Activated naive CD8-positive, alpha-beta T cell treated with anti-CD3 and anti-CD28 coated beads, Interleukin-2, amount 10 ng/mL, durations not matched to agents 7 days and 5 days (primary cell): ENCODE results near the gene SNPH. TPM values are rescaled to one million over a fixed set of nuclear protein-coding genes. Genes with fewer than 3 reads are reported as not detected.
A peak's percentile ranks its signal among the peaks of the same experiment; 100 is the strongest.

Source experiments
- ATAC-seq: fragments of 150-1000 bp; cut with Tn5 transposase; one replicate; pipeline ENCODE4 v1.10.0; 2021; ENCODE audit warnings: low read depth, moderate library complexity
- POLR2A ChIA-PET: fragments of 350-600 bp; sonication (Branson Sonifier 250); formaldehyde crosslinking; loops from one replicate; lab custom pipeline; 2021; ENCODE audit warnings: antibody characterized with exemption; lab: Charles Lee
- DNase-seq: peaks from one replicate; pipeline ENCODE4 v3.0.0; 2021
- H3K27ac Mint-ChIP-seq: one replicate; pipeline ENCODE4 v1.8.0; 2022; ENCODE audit warnings: mild to moderate bottlenecking, mixed read lengths
- H3K27me3 Mint-ChIP-seq: one replicate; pipeline ENCODE4 v1.8.0; 2022; ENCODE audit warnings: mild to moderate bottlenecking, moderate library complexity, mixed read lengths
- H3K36me3 Mint-ChIP-seq: one replicate; pipeline ENCODE4 v1.8.0; 2021; ENCODE audit warnings: mild to moderate bottlenecking, mixed read lengths
- H3K4me1 Mint-ChIP-seq: one replicate; pipeline ENCODE4 v1.8.0; 2021; ENCODE audit warnings: mixed read lengths
- H3K4me3 Mint-ChIP-seq: one replicate; pipeline ENCODE4 v1.8.0; 2022; ENCODE audit warnings: mild to moderate bottlenecking, moderate library complexity, mixed read lengths
- H3K9me3 Mint-ChIP-seq: one replicate; pipeline ENCODE4 v1.8.0; 2021; ENCODE audit warnings: mixed read lengths
- total RNA-seq, 2 experiments: library from RNA; stranded (reverse); gene quantifications; one replicate each; pipeline ENCODE4 v1.2.3, GENCODE V29; 2021

Gene SNPH
- total RNA-seq, 2 experiments from 2014 or later = 8.8 to 9.7 TPM

DNA sequence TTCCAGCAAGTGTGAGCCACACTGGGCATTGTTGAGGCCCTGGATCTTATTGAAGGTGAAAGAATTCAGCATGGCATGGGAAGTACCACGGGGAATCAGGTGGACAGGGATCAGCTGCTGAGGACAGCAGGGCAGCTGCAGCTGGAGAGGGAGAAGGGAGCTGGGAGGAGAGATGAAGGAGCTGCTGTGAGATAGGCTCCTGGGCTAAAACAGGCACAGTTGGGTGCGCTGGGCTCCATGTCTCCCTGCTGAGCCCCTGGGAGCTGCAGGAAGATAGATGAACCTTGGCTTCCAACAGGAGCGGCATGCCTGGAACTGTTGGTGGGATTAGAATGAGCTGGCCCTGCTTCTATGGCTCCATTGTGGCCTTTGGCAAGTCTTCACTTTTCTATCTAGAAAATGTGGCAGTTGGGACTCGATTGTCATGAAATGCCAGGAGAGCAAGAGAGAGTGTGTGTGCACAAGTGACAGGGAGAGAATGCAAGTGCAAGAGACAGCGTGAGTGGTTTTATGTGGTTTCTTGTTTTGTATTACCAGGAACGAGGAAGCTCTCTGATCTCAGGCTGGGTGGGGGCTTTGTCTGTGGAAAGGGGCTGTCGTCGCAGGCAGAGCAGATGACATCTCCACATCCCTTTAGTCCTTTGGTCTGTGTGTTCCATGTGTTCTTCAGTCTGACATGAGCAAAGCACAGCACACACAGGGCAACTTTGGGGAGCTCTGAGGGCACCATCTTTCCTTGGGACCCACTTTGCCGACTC lies 20.4 kb downstream of the SNPH start:
- peaks cover 25% of the 10 kb centered on the region for H3K4me1 Mint-ChIP-seq
- H3K36me3 Mint-ChIP-seq = peaks cover 18% of the 10 kb centered on the region
- H3K4me3 Mint-ChIP-seq = peak overlapping the region; percentile 74
- H3K27me3 Mint-ChIP-seq = no peaks in the 10 kb centered on the region
- POLR2A ChIA-PET = interaction anchor here (0.9 to 2.6 kb wide), 5 partner anchors 11 to 39 kb away, joined by 3 to 12 read pairs (median 5); partner anchors contain the start of gene SNPH
- H3K27ac Mint-ChIP-seq = peak overlapping the region; percentile 85
- DNase-seq (no peak), ATAC-seq (peak; percentile 46)
- H3K9me3 Mint-ChIP-seq = no peaks in the 10 kb centered on the region

DNA sequence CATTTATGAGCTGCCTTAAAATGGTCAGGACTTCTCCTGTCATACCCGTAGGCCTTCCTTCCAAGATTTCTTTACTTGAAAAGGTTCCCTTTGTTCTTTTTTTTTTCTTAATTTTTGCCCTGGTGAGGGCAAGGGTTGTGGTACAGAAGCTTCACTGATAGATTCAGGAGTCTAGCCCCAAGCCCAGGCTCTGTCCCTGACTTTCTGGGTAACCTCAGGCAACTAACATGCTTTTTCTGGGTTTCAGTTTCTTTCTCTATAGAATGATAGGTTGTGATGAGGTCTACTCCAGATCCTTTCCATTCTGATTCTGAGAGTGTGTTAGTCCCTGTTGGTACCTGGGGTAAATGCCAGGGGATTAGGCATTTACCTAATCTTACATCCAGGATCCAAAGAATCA lies 21.2 kb downstream of the SNPH start:
- Mint-ChIP-seq H3K36me3 (peaks cover 18% of the 10 kb centered on the region), H3K9me3 (no peaks in the 10 kb centered on the region), H3K27me3 (no peaks in the 10 kb centered on the region), H3K4me1 (peaks cover 26% of the 10 kb centered on the region), H3K27ac (peak overlapping the region; percentile 85), H3K4me3 (peak overlapping the region; percentile 74)
- ATAC-seq = peak; percentile 86
- POLR2A ChIA-PET = interaction anchor here (0.9 to 2.6 kb wide), 5 partner anchors 10 to 38 kb away, joined by 3 to 12 read pairs (median 5); partner anchors contain the start of gene SNPH
- no peak for DNase-seq

DNA sequence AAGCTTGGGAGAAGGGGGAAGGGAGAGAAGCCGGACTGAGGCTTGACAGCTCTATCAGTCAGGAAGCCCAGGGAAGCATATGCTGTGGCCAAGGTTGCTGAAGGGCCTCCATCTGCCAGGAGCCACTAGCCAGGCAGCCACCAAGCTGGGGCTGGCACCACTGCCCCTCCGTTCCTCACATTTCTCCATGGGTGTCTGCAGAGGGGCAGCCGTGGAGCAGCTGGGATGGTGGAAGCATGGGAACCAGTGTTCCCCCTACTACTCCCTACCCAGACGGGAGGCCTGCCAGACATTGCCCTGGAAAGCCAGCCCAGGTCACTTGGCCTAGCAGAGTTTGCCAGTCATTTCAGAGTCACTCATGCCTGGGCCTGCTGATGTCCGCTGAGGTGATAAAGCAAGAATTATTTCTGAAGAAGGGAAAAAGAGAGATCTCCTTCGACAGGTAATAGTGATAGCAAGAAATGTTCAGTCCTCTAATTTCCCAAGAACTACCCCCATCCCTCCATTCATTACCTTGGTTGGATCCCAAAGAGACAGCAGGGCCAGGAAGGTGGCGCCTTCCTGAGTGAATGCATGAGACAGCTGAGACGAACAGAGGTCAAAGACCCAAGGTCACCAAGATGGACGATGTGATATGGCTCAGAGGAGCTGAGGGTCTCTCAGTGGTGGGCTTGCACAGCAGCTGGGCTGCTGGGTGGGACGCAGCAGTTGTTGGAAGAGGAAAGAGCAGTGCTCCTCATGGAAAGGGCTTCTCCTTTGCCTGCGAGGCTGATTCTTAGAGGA lies 21.9 kb downstream of the SNPH start:
- H3K27ac Mint-ChIP-seq = peak overlapping the region; percentile 85
- DNase-seq (no peak), ATAC-seq (no peak)
- H3K36me3 Mint-ChIP-seq = peaks cover 18% of the 10 kb centered on the region
- peaks cover 25% of the 10 kb centered on the region for H3K4me1 Mint-ChIP-seq
- no peak overlapping the region for H3K4me3 Mint-ChIP-seq
- no peaks in the 10 kb centered on the region for H3K9me3 Mint-ChIP-seq
- POLR2A ChIA-PET = interaction anchor here (1.5 to 2.6 kb wide), 2 partner anchors 13 kb away, joined by 4 to 12 read pairs; no protein-coding TSS in a partner anchor
- no peaks in the 10 kb centered on the region for H3K27me3 Mint-ChIP-seq

DNA sequence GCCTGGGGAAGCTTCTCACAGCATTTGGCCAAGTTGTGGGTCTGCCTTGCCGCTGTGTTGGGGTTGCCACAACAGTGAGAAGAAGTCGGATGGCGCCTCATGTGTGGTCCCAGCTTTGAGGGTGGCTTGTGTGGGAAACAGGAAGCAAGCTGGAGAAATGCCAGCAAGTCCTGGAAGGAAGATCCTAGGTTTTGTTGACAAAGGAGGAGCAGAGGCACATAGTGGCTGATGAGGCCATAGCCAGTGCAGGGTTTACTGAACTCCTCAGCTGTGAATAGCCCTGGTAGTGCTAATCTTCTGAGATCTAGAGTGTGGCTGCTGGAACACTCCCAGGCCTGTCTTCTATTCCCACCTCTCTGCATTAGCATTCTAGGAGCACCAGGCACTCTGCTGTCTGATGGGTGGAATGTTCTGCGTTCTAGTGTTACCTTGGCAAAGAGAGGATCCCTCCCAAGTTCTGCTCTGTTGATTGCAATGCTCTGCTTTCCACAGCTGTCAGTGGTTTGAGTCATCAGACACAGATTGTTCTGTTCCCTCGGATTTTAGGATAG lies 25.2 kb downstream of the SNPH start:
- ATAC-seq (no peak), DNase-seq (no peak)
- H3K4me1 Mint-ChIP-seq = peaks cover 25% of the 10 kb centered on the region
- POLR2A ChIA-PET = no interaction called here
- peaks cover 15% of the 10 kb centered on the region for H3K36me3 Mint-ChIP-seq
- no peak overlapping the region for H3K4me3 Mint-ChIP-seq
- H3K27ac Mint-ChIP-seq = peak overlapping the region; percentile 15
- H3K27me3 Mint-ChIP-seq = no peaks in the 10 kb centered on the region
- H3K9me3 Mint-ChIP-seq = no peaks in the 10 kb centered on the region

DNA sequence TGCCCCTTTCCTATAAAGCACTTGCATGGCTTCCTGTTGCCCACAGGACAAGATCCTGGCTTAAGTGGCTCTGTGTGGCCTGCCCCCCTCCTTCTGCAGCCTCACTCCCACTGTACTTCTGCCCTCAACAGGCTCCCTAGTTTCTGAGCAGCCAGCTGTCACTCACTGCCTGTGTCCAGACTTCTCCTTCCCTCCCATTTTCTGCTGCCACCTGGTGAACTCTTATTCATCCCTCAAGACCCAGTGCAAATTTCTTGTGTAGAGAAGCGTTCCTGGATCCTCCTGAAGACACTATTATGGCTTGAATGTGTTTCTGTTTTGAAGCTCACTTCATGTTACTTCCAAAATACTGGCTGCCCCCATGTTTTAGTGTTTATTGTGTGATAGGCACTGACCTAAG lies 26.5 kb downstream of the SNPH start:
- Mint-ChIP-seq H3K9me3 (no peaks in the 10 kb centered on the region), H3K27ac (no peak overlapping the region), H3K4me1 (peaks cover 11% of the 10 kb centered on the region), H3K36me3 (peaks cover 9% of the 10 kb centered on the region), H3K4me3 (no peak overlapping the region), H3K27me3 (no peaks in the 10 kb centered on the region)
- POLR2A ChIA-PET = no interaction called here
- no peak for ATAC-seq
- no peak for DNase-seq

DNA sequence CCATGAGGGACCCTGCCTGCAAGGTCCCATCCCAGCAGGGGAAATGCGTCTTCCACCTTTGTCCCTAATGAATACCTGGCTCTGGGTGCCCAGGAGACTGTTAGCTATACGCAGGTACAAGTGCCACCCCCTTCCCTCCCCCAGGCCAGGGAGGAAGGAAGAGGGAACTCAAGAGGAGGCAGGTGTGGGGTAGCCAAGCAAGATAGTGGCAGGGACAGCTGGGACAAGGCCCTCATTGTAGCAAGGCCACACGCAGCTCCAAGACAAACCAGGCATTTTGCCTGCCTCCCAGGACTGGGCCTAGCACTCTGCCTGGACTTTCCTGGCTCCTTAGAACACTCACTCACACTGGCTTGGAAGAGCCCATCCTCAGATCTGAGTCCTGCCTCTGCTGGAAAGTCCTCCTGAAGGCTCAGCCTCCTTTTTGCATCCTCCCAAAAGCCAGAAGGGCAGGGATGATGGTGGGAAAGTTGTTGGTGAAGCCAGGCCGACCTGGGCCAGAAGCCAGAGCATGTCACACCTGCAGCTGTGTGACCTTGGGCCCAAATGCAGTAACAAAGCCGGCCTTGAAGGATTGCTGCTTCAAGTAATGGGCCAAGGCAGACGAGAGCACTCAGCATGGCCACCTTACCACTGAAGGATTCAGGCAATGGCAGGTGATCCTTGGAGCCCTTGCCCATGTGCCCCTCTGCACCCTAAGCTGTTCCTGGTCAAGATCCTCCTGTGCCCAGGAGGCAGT lies 27.7 kb downstream of the SNPH start:
- Mint-ChIP-seq H3K4me3 (no peak overlapping the region), H3K36me3 (peaks cover 10% of the 10 kb centered on the region), H3K9me3 (no peaks in the 10 kb centered on the region), H3K27me3 (no peaks in the 10 kb centered on the region), H3K27ac (no peak overlapping the region), H3K4me1 (peaks cover 13% of the 10 kb centered on the region)
- POLR2A ChIA-PET = no interaction called here
- ATAC-seq (no peak), DNase-seq (no peak)

DNA sequence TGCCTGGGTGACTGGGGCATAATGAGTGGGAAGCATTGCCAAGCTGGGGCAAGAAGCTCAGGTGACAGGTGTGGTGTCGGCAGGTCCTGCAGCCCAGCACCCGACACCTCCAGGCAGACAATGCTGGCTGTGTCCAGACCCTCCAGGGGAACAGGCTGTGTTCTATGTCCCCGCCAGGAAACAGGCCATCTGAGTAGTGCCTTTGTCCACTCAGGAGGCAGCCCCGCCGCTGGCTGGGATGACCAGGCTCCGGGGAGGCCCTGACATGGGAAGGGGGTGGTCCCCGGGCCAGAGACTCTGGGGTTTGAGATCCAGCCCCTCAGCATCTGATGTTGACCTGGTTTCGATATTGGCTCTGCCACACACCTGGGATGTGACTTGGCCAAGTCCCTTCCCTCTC lies 28.4 kb downstream of the SNPH start:
- Mint-ChIP-seq H3K36me3 (peaks cover 11% of the 10 kb centered on the region), H3K9me3 (no peaks in the 10 kb centered on the region), H3K4me1 (peaks cover 20% of the 10 kb centered on the region), H3K27ac (no peak overlapping the region), H3K27me3 (no peaks in the 10 kb centered on the region), H3K4me3 (no peak overlapping the region)
- ATAC-seq = no peak
- DNase-seq = no peak
- POLR2A ChIA-PET = no interaction called here

DNA sequence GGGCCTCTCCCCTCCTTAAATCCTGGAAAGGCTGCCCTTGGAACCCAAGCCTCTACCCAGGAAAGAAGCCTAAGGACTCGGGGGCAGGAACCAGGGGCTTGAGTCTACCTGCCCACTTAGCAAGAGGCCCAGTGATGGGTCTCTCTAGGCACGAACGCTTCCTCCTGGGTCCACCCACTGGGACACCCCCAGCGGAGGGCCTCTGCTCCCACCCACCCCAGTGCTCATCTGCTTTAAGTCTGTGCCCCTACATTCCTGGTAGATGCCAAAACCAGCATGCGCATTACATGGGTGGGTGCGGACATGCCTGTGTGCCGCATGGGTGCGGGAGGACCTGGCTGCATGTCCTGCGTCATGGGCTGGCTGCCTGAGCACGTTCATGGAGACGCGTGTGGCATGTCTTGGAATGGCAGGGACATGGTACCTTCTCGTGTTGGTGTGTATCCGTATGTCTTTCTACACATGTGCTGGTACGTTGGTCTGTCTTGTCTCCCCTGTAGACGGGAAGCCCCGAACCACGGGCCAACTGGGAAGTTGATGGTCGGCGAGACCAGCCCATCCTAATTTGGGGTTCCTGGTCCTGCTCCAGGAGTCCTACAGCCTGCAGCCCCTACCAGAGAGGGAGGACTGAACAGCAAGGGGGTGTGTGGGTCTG lies 29.3 kb downstream of the SNPH start:
- Mint-ChIP-seq H3K27me3 (no peaks in the 10 kb centered on the region), H3K4me3 (no peak overlapping the region), H3K9me3 (no peaks in the 10 kb centered on the region), H3K27ac (no peak overlapping the region), H3K36me3 (peaks cover 10% of the 10 kb centered on the region), H3K4me1 (peaks cover 26% of the 10 kb centered on the region)
- POLR2A ChIA-PET = no interaction called here
- DNase-seq (no peak), ATAC-seq (no peak)

DNA sequence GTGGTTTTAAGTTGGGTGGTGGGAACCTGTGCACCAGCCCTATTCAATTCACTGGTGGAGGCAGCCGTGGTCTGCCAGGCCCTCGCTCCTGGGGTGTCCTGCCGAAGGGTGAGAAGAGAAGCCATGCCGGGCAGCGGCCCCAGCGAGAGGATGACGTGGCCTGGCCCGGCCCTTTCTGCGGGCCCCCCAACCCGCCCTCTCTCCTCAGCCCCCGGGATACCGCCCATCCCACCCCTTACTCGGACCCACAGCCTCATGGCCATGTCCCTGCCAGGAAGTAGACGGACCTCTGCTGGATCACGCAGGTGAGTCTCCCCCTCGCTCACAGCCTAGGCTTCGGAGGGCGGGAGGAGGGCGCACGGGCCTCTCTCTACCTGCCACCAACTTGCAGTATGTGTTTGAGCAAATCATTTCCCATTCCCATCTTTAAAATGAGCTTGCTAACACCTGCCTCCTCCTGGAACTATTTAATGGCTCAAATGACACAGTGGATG lies 30.1 kb downstream of the SNPH start:
- Mint-ChIP-seq H3K27me3 (no peaks in the 10 kb centered on the region), H3K4me3 (no peak overlapping the region), H3K27ac (no peak overlapping the region)

DNA sequence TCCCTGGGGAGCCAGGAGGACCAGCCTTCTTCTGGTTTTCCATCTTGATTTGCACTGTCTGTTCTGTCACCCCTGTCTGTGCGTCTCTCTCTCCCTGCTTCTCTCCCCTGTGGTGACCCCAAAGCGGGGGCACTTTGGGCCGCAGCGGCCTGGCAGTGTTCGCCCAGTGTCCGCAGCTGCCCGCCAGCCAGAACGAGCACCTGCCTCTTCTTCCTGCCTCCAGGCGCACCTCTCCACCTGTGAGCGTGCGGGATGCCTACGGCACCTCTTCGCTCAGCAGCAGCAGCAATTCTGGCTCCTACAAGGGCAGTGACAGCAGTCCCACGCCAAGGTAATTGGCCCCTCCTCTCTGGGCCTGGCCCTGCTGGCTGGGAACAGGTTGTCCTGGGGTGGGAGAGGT lies 30.8 kb downstream of the SNPH start:
- Mint-ChIP-seq H3K4me1 (peaks cover 29% of the 10 kb centered on the region), H3K4me3 (no peak overlapping the region), H3K27ac (no peak overlapping the region), H3K27me3 (no peaks in the 10 kb centered on the region), H3K36me3 (peaks cover 14% of the 10 kb centered on the region), H3K9me3 (no peaks in the 10 kb centered on the region)
- DNase-seq (no peak), ATAC-seq (no peak)
- POLR2A ChIA-PET = no interaction called here

More for the DNA sequence above, 30.1 kb downstream of the SNPH start:
- Mint-ChIP-seq H3K9me3 (no peaks in the 10 kb centered on the region), H3K4me1 (peaks cover 29% of the 10 kb centered on the region), H3K36me3 (peaks cover 14% of the 10 kb centered on the region)
- no peak for DNase-seq
- ATAC-seq = no peak
- POLR2A ChIA-PET = no interaction called here

DNA sequence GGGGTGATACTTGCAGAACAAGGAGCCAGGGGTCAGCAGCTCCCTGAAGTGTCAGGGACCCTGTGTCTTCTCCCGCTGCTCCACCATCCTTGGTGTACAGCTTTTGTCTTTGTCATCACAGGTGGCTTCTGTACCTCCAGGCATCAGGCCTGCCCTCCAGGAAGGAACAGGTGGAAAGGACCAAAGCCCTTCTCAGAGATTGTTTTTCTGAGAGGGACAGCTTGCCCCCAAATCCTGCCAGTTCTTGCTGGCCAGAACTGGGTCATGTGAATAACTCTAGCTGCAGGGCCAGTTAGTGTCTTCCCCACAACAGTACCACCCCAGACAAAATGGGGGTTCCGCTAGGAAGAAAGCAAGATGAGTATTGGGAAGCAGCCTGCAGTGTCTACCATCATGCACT lies 31.4 kb downstream of the SNPH start:
- no peaks in the 10 kb centered on the region for H3K27me3 Mint-ChIP-seq
- peaks cover 30% of the 10 kb centered on the region for H3K4me1 Mint-ChIP-seq
- H3K4me3 Mint-ChIP-seq = no peak overlapping the region
- H3K9me3 Mint-ChIP-seq = no peaks in the 10 kb centered on the region
- DNase-seq = no peak
- peaks cover 14% of the 10 kb centered on the region for H3K36me3 Mint-ChIP-seq
- POLR2A ChIA-PET = interaction anchor here (0.7 to 0.8 kb wide), 2 partner anchors 8 to 11 kb away, joined by 3 read pairs; no protein-coding TSS in a partner anchor
- no peak for ATAC-seq
- H3K27ac Mint-ChIP-seq = no peak overlapping the region

DNA sequence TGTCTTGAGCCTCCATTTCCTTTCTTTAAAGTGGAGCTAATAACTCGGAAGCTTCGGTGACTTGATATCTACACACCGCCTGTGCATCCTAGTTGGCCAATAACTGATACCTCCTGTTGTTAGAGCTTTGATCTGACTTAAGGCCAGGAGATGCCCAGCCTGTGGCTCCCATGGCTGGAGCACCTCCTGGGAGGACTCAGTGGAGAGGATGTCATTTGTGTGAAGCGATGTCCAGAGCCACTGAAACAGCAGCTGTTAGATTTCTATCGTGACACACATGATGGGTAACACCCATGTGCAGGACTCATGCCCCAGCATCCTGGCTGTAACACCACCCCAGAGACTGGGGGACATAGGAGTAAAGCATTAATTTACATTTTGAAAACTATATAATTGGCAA lies 32.1 kb downstream of the SNPH start:
- Mint-ChIP-seq H3K9me3 (no peaks in the 10 kb centered on the region), H3K27me3 (no peaks in the 10 kb centered on the region), H3K36me3 (peaks cover 14% of the 10 kb centered on the region), H3K27ac (no peak overlapping the region), H3K4me1 (peaks cover 31% of the 10 kb centered on the region), H3K4me3 (no peak overlapping the region)
- ATAC-seq (no peak), DNase-seq (no peak)
- POLR2A ChIA-PET = interaction anchor here (0.8 kb wide), 1 partner anchor 9 kb away, joined by 3 read pairs; no protein-coding TSS in a partner anchor
